NCI-H146 (cell line): ENCODE measurements around the gene FER.
"Not testable (repeated sequence)": the region's sequence is repeated elsewhere in the genome, so short reads cannot be mapped to it uniquely, and the experiment has no call there.

Experiments
- DNase-seq: peaks from one replicate; lab custom pipeline; 2025; lab: John Stamatoyannopoulos, UW

FER gene

DNA sequence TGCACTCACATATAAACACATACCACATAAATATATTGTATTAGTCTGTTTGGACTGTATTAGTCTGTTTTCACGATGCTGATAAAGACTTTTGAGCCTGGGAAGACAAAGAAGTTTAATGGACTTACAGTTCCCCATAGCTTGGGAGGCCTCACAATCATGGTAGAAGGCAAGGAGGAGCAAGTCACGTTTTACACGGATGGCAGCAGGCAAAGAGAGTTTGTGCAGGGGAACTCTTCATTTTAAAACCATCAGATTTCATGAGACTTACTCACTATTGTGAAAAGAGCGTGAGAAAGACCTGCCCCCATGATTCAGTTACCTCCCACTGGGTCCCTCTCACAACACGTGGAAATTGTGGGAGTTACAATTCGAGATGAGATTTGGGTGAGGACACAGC is 133.4 kb downstream of the FER start:
- DNase-seq: no peak

DNA sequence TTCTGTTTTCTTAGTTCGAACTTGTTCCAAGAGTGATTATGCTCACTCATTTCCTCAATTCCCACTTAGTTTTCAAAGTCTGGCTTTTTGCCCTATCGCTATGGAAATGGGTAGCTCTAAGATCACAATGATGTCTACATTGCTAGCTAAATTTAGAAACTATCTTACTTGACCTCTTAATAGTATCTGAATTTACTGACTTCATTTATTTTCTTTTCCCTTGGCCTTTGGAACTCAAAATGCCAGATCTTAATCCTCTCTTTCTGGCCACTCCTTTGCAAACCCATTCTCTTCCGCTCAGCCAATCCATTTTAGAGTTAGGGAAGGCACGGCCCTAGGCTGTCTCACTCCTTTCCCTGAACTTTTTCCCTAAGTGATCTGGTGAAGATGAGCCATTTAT is 137.0 kb downstream of the FER start:
- DNase-seq: no peak

DNA sequence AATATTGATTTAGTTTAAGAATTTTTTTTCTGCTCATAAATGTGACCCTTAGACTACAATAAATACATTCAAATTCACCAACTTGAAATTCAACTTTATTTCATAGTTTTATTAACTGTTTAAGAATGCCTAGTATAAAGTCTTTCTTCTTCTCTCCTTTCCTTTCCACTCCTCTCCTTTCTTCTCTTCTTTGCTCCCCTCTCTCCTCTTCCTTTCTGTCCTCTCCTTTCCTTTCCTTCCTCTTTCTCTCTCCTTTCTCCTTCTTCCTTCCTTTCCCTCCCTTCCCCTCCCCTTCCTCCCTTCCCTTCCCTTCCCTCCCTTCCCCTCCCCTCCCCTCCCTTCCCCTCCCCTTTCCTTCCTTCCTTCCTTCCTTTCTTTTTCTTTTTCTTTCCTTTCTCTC is 150.6 kb downstream of the FER start:
- DNase-seq: no peak

DNA sequence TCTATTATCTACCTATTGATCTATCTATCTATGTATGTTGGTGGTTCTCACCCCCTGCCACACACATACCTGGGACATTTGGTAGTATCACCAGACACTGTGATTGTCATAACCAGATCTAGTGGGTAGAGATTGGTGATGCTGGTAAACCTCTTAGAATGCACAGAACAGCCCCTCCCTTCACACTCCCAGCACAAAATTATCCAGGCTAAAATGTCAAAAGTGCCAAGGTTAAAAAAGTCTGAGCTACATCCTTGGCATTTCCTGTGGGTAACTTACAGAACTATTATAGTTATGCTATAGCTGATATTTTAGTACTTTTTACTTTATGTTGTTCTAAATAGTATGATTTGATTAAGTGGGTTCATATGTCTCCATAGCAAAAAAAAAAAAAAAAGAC is 151.0 kb downstream of the FER start:
- DNase-seq: no peak

DNA sequence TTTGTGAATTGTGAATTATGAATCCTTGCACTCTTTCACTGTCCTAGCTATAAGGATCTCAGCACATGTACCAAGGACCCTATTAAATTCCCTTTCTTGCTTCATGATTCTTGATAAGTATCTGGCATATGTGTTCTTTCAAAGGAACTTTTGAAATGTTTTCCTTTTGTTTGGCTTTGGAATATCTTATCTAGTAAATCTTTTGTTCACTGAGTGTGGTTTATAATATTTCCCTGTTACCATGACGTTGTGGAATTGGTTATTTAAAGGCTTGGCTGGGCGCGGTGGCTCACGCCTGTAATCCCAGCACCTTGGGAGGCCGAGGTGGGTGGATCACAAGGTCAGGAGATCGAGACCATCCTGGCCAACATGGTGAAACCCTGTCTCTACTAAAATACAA is 151.5 kb downstream of the FER start:
- DNase-seq: not testable (repeated sequence)

DNA sequence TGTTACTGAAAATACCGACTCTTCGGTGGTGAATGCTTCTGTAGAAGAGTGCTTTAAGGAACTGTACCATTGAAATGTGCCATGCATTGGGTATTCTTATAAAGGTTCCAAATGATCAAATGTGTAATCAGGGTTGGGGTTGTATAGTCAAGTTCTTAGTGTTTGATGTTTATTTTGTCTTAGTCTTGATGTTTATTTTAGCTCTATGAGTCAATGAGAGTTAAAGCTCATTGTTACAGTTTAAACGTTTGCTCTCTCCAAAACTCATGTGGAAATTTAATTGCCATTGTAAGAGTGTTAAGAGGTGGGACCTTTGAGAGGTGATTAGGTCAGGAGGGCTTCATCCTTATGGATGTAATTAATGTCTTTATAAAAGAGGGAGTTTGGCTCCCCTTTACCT is 153.0 kb downstream of the FER start:
- no peak for DNase-seq

DNA sequence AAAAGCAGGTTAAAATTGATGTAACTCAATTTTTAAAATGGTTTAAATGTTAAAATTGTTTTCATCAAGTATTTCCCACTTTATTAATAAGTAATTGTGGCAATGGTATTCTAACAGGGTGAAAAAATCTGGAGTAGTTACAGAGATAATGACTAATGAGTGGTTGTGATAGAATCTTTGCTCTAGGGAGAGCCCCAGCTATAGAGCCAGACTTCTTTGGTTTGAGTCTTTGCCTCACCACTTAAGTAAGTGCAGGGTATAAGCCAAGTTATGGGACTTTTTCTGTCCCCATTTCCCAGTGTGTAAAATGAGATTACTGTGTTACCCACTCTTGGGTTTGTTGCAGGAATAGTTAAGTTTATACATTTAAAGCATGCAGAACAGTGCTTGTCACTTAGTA is 158.1 kb downstream of the FER start:
- no peak for DNase-seq

DNA sequence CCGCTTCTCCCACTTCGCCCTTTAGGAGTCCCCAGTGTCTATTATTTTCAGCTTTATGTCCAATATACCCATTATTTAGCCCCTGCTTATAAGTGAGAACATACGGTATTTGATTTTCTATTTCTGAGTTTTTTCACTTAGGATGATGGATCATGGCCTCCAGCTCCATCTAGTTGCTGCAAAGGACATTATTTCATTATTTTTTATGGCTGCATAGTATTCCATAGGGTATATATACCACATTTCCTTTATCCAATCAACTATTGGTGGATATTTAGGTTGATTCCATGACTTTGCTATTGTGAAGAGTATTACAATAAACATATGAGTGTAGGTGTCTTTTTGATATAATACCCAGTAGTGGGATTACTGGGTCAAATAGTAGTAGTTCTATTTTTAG is 162.9 kb downstream of the FER start:
- DNase-seq: no peak

DNA sequence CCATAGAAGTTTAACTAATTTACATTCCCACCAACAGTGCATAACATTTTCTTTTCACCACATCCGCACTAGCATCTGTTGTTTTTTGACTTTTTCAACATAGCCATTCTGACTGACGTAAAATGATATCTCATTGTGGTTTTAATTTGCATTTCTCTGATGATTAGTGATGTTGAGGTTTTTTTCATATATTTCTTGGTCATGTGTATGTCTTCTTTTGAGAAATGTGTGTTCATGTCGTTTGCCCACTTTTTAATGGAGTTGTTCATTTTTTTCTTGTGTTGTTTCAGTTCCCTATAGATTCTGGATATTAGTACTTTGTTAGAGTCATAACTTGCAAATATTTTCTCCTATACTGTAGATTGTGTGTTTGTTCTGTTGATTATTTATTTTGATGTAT is 163.4 kb downstream of the FER start:
- no peak for DNase-seq

DNA sequence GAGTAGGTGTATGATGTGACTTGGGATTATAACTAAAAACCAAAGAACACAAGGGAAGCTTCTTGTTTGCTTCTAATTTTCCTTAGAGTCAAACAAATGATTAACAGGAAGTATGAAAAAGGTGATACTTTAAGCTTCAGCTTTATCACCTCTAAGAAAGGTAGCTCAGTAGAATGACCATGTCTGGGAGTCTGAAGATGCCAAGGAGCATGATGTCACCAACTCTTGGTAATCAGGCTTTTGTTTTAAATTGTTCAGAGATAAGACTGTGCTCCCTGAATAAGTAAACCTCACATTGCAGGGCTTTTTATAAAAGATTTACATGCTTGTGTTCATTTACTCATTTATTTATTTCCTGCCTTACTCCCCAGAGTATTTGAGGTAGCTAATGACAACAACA is 169.9 kb downstream of the FER start:
- no peak for DNase-seq

DNA sequence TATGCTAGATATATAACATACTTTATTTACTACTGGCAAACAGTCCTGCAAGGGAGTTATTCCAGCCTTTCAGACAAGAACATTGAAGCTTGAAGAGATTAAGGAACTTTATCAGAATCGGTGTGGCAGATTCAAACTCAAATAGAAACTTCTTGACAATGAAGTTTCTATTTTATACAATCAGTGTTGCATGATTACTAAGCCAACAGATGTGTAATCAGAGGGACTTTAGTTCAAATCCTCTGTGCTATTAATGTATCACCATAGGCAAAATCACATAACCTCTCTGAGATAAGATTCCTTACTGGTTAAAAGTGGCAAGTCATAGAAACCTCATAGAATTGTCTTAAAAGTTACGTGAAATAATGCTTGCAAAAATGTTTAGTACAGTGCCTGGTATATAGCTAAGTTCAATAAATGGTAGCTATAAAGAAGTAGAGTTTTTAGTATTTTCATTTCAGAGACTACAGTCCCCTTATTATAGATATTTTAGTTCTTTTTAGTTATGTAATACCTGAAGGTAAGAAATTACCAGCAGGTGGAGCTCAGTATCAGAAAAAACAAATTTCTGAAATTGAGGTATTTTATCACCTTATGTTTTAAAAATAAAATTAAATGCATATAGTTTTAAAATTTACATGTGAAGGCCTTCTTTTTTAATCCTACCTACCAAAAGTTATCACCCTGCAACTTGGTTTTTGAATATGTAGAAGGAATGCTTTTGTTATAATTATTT is 172.1 kb downstream of the FER start:
- no peak for DNase-seq

DNA sequence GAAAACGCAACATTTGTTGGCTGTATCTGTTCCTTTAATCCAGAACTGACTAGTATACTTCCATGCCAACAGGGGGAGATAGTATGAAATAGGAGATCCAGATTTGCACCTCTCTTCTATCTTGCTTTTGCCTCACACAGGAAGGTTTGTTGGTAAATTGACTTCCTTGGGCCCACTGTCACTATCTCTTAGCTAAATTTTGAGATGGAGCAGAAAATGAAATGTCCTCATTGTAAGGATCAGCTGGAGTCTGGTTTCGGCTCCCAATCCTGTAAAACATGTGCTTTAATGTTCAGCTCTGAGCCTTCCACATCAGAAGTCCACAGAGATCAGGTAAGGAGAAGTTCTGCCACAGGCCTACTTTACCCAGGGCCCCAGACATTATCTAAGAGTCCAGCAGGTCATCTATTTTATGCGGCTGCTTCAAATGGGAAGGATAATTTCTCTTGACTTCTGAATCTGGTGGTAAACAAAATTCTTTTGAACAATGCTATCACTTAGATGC is 176.8 kb downstream of the FER start:
- no peak for DNase-seq

DNA sequence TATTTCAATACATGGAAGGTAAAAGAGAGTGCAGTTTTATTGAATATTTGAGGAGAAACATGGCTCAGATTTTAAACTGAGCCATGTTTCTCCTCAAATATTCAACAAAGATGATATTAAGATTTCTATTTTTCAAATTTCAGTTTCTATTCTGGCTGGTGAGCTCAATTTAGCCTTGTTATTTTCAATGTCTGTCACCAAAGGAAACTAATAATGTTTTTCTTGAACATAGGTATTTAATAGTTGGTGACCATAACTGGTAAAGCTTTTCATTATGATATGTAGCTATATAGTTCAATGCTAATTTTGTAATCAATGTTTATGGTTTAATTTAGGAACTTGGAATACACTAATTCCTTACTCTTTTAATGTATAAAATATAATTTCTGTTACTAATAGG is 177.4 kb downstream of the FER start:
- DNase-seq: no peak

DNA sequence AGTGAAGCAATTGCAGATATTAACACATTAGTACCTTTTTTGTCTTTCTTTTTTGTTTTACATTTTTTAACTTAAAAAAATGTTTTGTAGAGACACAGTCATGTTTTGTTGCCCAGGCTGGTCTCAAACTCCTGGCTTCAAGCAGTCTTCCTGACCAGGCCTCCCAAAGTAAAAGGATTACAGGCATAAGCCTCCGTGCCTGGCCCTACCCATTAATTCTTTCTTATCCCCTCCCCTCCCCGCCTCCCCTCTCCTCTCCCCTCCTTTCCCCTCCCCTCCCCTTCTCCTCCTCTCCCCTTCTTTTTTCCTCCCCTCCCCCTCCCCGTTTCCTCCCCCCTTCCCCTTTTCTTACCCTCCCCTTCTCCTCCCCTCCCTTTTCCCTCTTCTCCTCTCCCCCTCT is 182.4 kb downstream of the FER start:
- DNase-seq: no peak

DNA sequence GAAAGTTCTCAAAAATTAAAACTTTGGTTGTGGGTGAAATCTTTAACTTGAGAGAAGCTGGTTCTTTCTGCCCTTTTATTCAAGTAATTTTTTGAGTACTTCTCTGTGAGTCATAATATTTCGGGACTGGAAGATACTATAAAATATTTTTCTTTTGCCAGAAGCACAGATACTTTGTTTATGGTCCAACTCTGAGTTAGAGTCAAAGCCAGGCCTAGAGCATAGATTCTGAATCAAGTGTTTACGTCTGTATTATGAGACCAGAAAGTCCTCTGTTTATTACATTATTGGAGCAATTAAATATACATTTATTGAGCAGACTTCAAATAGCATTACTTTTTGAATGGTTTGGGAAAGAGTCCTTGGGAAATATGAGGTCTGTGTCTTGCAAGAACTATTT is 187.9 kb downstream of the FER start:
- no peak for DNase-seq

DNA sequence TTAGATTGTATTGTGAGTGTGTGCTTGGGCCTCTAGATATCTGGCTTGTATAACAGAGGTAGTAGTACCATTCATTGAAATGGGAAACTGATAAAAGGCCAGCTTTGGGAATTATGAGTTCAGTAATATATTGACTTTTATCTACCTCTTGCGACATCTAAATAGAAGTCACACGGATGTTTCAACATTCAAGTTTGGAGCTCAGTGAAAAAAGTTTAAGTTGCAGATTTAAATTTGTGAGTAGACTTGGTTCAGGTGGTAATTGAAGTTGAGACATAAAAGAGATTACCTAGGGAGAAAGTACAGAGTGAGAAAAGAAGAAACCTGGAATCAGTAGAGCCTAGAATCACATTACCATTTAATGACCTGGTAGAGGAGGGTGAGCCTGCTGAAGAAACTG is 189.5 kb downstream of the FER start:
- DNase-seq: no peak

DNA sequence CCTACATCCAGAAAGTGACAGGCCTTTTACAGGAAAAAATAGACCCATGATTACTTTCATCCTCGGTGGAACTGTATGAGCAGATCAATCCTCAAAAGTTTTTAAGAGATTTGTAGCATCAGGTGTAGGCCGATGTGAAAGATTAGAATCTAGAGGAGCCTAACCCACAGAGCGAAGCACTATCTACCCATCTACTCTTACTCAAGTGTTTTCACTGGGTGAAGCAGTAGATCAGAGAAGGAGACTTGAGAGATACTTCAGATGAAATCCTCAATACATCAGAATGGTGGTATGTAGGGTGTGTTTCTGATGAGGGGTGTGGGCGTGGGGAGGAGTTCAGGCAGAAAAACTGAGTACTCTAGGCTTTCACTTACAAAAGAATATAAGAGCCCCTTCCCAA is 192.8 kb downstream of the FER start:
- DNase-seq: no peak

DNA sequence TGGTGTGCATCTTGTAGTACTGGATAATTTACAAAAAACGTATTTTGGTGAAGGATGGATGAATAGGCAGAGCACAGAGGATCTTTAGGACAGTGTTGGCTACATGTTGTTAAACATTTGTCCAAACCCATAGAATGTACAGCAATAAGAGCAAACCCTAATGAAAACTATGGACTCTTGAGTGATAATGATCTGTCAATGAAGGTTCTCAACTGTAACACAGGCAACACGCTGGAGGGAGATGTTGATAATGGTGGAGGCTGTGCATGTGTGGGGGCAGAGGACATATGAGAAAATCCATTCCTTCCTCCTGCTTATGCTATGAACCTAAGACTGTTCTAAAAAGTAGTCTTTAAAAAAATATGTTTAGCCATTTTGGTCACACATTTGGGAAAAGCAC is 194.0 kb downstream of the FER start:
- DNase-seq: no peak

DNA sequence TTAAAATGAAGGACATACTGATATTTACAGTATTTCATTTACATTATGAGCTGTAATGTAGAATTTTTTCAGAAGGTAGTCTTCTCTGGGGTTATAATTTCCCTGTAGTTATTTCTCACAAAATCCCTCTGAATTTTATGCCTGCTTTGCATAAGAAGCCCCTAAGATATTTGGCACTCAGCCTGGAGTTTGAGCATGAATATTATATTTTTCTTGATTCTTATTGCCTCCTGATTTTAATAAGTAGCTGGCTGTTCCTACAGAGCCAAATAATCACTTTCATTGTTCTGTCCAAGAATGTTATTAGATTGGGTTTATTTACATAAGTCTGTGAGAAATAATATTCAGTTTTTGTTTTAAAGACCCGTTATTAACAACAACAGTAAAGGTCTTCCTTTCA is 195.0 kb downstream of the FER start:
- DNase-seq: no peak

DNA sequence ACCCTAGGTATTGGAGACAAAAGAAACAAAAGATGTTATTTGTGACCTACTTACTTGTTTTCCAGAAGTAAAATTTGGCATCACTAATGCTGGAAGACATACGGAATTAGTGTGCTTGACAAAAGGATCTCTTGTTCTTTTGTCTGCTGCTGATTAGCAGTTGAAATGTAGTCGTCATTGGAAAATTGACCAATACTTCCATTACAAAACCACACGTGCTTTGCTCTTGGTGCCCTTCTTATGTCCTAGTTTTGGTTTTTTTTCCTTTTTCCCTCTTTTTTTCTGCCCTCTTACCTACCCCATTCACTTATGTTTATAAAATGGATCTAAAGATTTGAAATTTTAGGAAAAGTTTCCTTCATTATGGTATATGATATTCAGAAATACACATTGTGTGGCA is 197.4 kb downstream of the FER start:
- DNase-seq: no peak

DNA sequence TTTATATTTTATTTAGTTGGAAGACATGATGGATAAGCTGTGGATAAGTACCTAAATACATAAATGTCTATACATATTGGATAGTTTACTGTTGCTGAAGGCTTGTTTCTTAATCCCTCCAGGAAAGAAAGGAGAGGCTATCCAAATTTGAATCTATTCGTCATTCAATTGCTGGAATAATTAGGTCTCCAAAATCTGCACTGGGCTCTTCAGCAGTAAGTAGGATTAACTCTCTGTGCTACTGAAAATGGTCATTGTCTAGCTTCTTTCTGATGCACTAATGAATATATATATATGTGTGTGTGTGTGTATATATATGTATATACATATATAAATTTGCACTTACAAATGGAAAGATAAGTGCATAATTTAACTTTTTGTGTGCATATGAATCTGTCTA is 198.3 kb downstream of the FER start:
- DNase-seq: no peak

DNA sequence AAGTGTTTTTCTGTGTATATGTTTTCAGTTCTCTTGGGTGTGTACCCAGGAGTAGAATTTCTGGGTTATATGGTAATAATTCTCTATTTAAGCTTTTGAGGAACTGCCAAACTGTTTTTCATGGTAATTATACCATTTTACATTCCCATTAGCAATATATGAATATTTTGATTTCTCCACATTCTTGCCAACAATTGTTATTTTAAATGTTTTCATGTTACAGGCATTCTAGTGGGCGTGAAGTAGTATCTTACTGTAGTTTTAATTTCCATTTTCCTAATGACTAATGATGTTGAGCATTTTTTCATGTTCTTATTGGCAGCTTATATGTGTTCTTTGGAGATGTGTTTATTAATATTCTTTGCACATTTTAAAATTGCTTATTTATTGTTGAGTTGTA is 199.5 kb downstream of the FER start:
- DNase-seq: no peak

DNA sequence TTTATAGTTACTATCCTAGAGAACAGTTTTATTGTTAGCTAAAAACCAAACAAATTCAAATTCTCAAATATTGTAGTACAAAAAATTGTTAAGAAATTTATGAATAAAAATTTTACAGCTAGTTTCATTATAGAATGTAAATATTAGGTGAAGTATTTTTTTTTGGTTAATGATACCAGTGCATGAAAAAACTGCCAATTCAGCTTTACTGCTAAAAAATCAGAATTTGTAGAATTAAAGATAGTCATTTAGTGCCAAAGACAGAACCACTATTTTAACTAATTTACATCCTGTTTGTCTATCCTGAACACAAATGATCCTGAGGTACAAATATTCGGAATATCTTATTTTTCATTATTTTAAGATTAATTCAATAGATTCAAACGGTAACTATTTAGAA is 202.6 kb downstream of the FER start:
- no peak for DNase-seq

DNA sequence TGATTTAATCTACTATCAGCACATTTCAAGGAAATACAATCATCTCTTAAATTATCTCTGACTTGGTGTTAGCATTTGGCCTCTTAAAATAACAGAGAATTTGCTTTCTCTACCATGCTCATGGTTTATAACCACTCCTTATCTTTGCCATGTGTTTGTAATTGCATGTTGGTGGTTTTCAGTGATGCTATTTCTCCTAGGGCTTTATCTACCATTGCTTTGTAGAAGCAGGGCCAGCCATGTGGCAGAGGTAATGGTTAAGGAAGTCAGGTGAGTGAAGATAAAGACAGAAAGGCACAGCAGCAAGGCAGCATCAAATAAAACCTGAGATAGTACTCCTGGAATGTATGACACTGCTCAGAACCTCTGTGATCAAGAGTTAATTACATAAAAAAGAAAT is 206.2 kb downstream of the FER start:
- no peak for DNase-seq

DNA sequence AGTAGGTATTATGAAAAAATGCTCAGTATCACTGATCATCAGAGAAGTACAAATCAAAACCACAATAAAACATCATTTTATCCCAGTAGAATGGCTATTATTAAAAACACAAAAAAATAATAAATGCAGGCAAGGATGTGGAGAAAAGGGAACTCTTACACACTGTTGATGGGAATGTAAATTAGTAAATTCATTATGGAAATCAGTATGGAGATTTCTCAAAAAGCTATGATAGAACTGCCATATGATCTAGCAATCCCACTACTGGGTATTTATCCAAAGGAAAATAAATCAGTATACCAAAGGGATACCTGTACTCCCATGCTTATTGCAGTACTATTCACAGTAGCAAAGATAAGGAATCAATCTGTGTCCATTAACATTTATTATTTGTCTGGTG is 209.6 kb downstream of the FER start:
- DNase-seq: no peak
